Measurements from ENCODE around the gene LRBA. TPM values are rescaled to one million over a fixed set of nuclear protein-coding genes. Genes with fewer than 3 reads are reported as not detected.
"Not testable (repeated sequence)": the region's sequence is repeated elsewhere in the genome, so short reads cannot be mapped to it uniquely, and the experiment has no call there.

LRBA gene
- total RNA-seq, 1 donor from 2014 or later: 68.0 TPM

- Histone ChIP-seq H3K4me1 (no peaks in the 10 kb centered on the region), H3K27ac (no peak overlapping the region), H3K36me3 (no peaks in the 10 kb centered on the region), H3K9me3 (no peaks in the 10 kb centered on the region), H3K4me3 (no peak overlapping the region), H3K27me3 (no peaks in the 10 kb centered on the region)
- intact Hi-C loops (cut with DNase I): no loop called here
- TF ChIP-seq POLR2A (IDR thresholded peaks at IDR 0.05) (no peak), POLR2AphosphoS5 (IDR thresholded peaks at IDR 0.05; ENCODE audit: insufficient read depth in 1 of 2, low read depth in 1 of 2) (no peak), CTCF (IDR thresholded peaks at IDR 0.05) (no peak)
- DNase-seq (ENCODE audit: extremely low spot score in 2 of 2): no peak
These were observed 452.3 kb downstream of the LRBA start for GRCh38 chr4:150562751-150563150.

GRCh38 chr4:150562250-150562649 is 452.8 kb downstream of the LRBA start:
- intact Hi-C loops (cut with DNase I): no loop called here
- H3K4me1 ChIP-seq: no peaks in the 10 kb centered on the region
- no peak overlapping the region for H3K27ac ChIP-seq
- TF ChIP-seq POLR2AphosphoS5 (IDR thresholded peaks at IDR 0.05; ENCODE audit: insufficient read depth in 1 of 2, low read depth in 1 of 2) (no peak), POLR2A (IDR thresholded peaks at IDR 0.05) (no peak), CTCF (IDR thresholded peaks at IDR 0.05) (no peak)
- H3K9me3 ChIP-seq: no peaks in the 10 kb centered on the region
- no peak overlapping the region for H3K4me3 ChIP-seq
- H3K27me3 ChIP-seq: no peaks in the 10 kb centered on the region
- no peaks in the 10 kb centered on the region for H3K36me3 ChIP-seq
- no peak for DNase-seq (ENCODE audit: extremely low spot score in 2 of 2)

- Histone ChIP-seq H3K36me3 (no peaks in the 10 kb centered on the region), H3K4me3 (no peak overlapping the region), H3K27ac (no peak overlapping the region), H3K27me3 (no peaks in the 10 kb centered on the region), H3K4me1 (no peaks in the 10 kb centered on the region), H3K9me3 (no peaks in the 10 kb centered on the region)
- intact Hi-C loops (cut with DNase I): no loop called here
- DNase-seq (ENCODE audit: extremely low spot score in 2 of 2): no peak
- TF ChIP-seq POLR2A (IDR thresholded peaks at IDR 0.05): no peak
- no peak for TF ChIP-seq POLR2AphosphoS5 (IDR thresholded peaks at IDR 0.05; ENCODE audit: insufficient read depth in 1 of 2, low read depth in 1 of 2)
- TF ChIP-seq CTCF (IDR thresholded peaks at IDR 0.05): no peak
These were observed 453.8 kb downstream of the LRBA start for GRCh38 chr4:150561143-150561737.

- H3K27me3 ChIP-seq; H3K4me1 ChIP-seq; H3K36me3 ChIP-seq; intact Hi-C loops (cut with DNase I); H3K9me3 ChIP-seq; H3K27ac ChIP-seq; DNase-seq (ENCODE audit: extremely low spot score in 2 of 2); H3K4me3 ChIP-seq: not testable (repeated sequence)
These were observed 457.3 kb downstream of the LRBA start for GRCh38 chr4:150557811-150558210.

- no peak for DNase-seq (ENCODE audit: extremely low spot score in 2 of 2)
- Histone ChIP-seq H3K4me1 (no peaks in the 10 kb centered on the region), H3K9me3 (no peaks in the 10 kb centered on the region), H3K4me3 (no peak overlapping the region), H3K36me3 (no peaks in the 10 kb centered on the region), H3K27me3 (no peaks in the 10 kb centered on the region), H3K27ac (no peak overlapping the region)
- intact Hi-C loops (cut with DNase I): no loop called here
- no peak for TF ChIP-seq CTCF (IDR thresholded peaks at IDR 0.05)
- no peak for TF ChIP-seq POLR2A (IDR thresholded peaks at IDR 0.05)
- TF ChIP-seq POLR2AphosphoS5 (IDR thresholded peaks at IDR 0.05; ENCODE audit: insufficient read depth in 1 of 2, low read depth in 1 of 2): no peak
These were observed 467.8 kb downstream of the LRBA start for GRCh38 chr4:150547154-150547838.
